Epithelial cell of proximal tubule (primary cell): ENCODE results near the gene SCAPER. TPM values are rescaled to one million over a fixed set of nuclear protein-coding genes. Genes with fewer than 3 reads are reported as not detected.

ENCODE experiments used
- DNase-seq: peaks from one replicate; pipeline ENCODE4 v3.0.0-alpha.2; 2011; ENCODE audit warnings: low read depth
- H3K4me3 ChIP-seq: 2 replicates; pipeline ENCODE4 v1.5.1; 2011; ENCODE audit warnings: low read depth, mild to moderate bottlenecking, low read length
- CTCF ChIP-seq: conservative IDR thresholded peaks from 2 replicates; pipeline ENCODE4 v1.5.1; 2012; ENCODE audit warnings: low read depth, mild to moderate bottlenecking, low read length
- total RNA-seq: library from RNA; depleted of rRNA; stranded (reverse); fragments of >200 nt; gene quantifications from 2 replicates; pipeline ENCODE4 v1.2.3, GENCODE V29; 2015

SCAPER gene
- total RNA-seq, 1 donor from 2014 or later: 13.3 TPM

- no peak for DNase-seq
- TF ChIP-seq CTCF: no peak
- no peak overlapping the region for H3K4me3 ChIP-seq
These were observed 478.2 kb downstream of the SCAPER start for GRCh38 chr15:76426941-76427340.

- H3K4me3 ChIP-seq: no peak overlapping the region
- no peak for TF ChIP-seq CTCF
- DNase-seq: no peak
These were observed 486.6 kb downstream of the SCAPER start for GRCh38 chr15:76418352-76419140.

GRCh38 chr15:76401285-76401684 lies 503.9 kb downstream of the SCAPER start:
- DNase-seq: no peak
- TF ChIP-seq CTCF: no peak
- no peak overlapping the region for H3K4me3 ChIP-seq

- H3K4me3 ChIP-seq: no peak overlapping the region
- TF ChIP-seq CTCF: no peak
- DNase-seq: no peak
These were observed 506.6 kb downstream of the SCAPER start for GRCh38 chr15:76398317-76399104.

GRCh38 chr15:76393614-76394013 lies 511.5 kb downstream of the SCAPER start:
- H3K4me3 ChIP-seq: no peak overlapping the region
- DNase-seq: no peak
- TF ChIP-seq CTCF: no peak

- H3K4me3 ChIP-seq: no peak overlapping the region
These were observed 513.3 kb downstream of the SCAPER start for GRCh38 chr15:76391847-76392246.

More at GRCh38 chr15:76391847-76392246, 513.3 kb downstream of the SCAPER start:
- TF ChIP-seq CTCF: no peak
- DNase-seq: no peak
